A375 (cell line): ENCODE data around the gene WNT2. TPM values are rescaled to one million over a fixed set of nuclear protein-coding genes. Genes with fewer than 3 reads are reported as not detected.

Experiments
- small RNA-seq: library from RNA; depleted of rRNA; stranded (forward); fragments of <200 nt; gene quantifications from one replicate; pipeline ENCODE3, GENCODE V24; 2014
- total RNA-seq: library from RNA; depleted of rRNA; stranded (reverse); fragments of >200 nt; shearing (Covaris generic); gene quantifications from 2 replicates; pipeline ENCODE4 v1.2.3, GENCODE V29; 2014; rRNA removed

WNT2 gene
- not detected in 2 replicates for total RNA-seq

DNA sequence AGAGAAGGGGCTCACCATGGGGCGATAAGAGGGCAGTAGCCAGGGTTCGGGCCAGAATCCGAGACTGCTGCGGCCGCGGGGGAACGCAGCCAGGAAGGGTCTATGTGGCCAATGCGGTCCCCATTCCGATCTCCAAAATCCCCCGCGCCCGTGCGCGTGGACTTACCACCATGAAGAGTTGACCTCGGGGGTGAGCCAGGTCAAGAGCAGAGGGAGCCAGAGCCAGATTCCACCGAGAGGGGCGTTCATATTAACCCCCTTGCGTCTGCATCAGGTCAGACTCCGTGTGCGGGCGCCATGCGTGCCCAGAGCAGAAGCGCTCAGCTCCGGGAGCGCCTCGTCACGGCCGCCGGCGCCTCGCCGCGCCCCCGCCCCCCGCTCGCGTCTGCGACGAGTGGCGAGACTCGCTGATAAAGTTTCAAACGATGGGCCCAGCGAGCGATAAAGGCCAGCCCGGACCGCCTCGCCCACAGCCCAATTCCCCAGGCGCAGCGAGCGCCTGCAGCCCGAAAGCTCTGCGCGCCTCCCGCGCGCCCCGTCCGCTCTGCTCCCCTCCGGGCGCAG lies at the start of gene WNT2:
Gene WNT2 (minus strand): TSS at position 318 of the 564 bp plus-strand sequence. CDS start 69 bp downstream, at position 249.

Small RNA genes lying within 50 kb of the gene (small RNA-seq; reads per million reads assigned to genes)
- gene MTCYBP6 = not detected

Other genes starting within 250 kb of the WNT2 start
- gene ASZ1, start 104.4 kb upstream of the WNT2 start, total RNA-seq = not detected in 2 replicates
- not detected in 2 replicates for gene CFTR, start 157.0 kb upstream of the WNT2 start, total RNA-seq